Posterior vena cava (tissue), 2 donors: Measurements from ENCODE around the gene SPNS2. TPM values are rescaled to one million over a fixed set of nuclear protein-coding genes. Genes with fewer than 3 reads are reported as not detected.

Experiments used
- DNase-seq: peaks from one replicate; pipeline ENCODE4 v3.0.0-alpha.2; 2020; ENCODE audit warnings: low spot score
- intact Hi-C, 2 donors: fragments of 100-400 bp; cut with DNase I; formaldehyde crosslinking; loops; one replicate each; pipeline versions ENCODE4 v1.14.1 to v1.14.2; 2022 to 2023
- total RNA-seq, 2 donors: library from RNA; stranded (reverse); fragmentation: NEBNext Ultra II Directional; extraction: Animal tissue kit (Norgen Biotek cat#: 25700); gene quantifications; one replicate each; pipeline ENCODE4 v1.2.1, GENCODE V29; 2021
- donor health status: DM: yes; HTN: yes; CAD: no.
- donor health status: DM: yes; HTN: yes; CAD: no.

Gene SPNS2
- total RNA-seq, 2 donors from 2014 or later, result 16.2 to 20.9 TPM

GRCh38 chr17:4513113-4514032, 14.7 kb downstream of the SPNS2 start:
- DNase-seq, result no peak
- intact Hi-C loops, result no loop called here

- intact Hi-C loops, result no loop called here
- no peak for DNase-seq
Measured at GRCh38 chr17:4514206-4514605, 15.5 kb downstream of the SPNS2 start.

- DNase-seq, result no peak
- intact Hi-C loops, result no loop called here
Measured at GRCh38 chr17:4514779-4515178, 16.1 kb downstream of the SPNS2 start.

GRCh38 chr17:4515501-4515900, 16.8 kb downstream of the SPNS2 start:
- intact Hi-C loops, result no loop called here
- DNase-seq, result no peak

GRCh38 chr17:4516735-4517134, 18.1 kb downstream of the SPNS2 start:
- no peak for DNase-seq
- intact Hi-C loops, result no loop called here

GRCh38 chr17:4518901-4519300, 20.2 kb downstream of the SPNS2 start:
- intact Hi-C loops, result no loop called here
- no peak for DNase-seq

GRCh38 chr17:4519361-4519788, 20.7 kb downstream of the SPNS2 start:
- intact Hi-C loops, result no loop called here
- DNase-seq, result no peak

- intact Hi-C loops, result no loop called here
- DNase-seq, result no peak
Measured at GRCh38 chr17:4520060-4520893, 21.6 kb downstream of the SPNS2 start.

GRCh38 chr17:4520894-4521600, 22.4 kb downstream of the SPNS2 start:
- DNase-seq, result no peak
- intact Hi-C loops, result no loop called here

GRCh38 chr17:4522661-4523060, 24.0 kb downstream of the SPNS2 start:
- intact Hi-C loops, result no loop called here
- no peak for DNase-seq

- no peak for DNase-seq
- intact Hi-C loops, result no loop called here
Measured at GRCh38 chr17:4523946-4524345, 25.3 kb downstream of the SPNS2 start.

GRCh38 chr17:4525691-4526397, 27.2 kb downstream of the SPNS2 start:
- no peak for DNase-seq
- intact Hi-C loops, result loop anchor here in 1 of 2 donors (1.0 kb wide), 1 partner anchor 14 kb away; no protein-coding TSS in a partner anchor

- intact Hi-C loops, result no loop called here
- no peak for DNase-seq
Measured at GRCh38 chr17:4527134-4527533, 28.5 kb downstream of the SPNS2 start.

- intact Hi-C loops, result no loop called here
Measured at GRCh38 chr17:4527566-4528125, 29.0 kb downstream of the SPNS2 start.

GRCh38 chr17:4529533-4530152, 31.0 kb downstream of the SPNS2 start:
- intact Hi-C loops, result loop anchor here in 1 of 2 donors (10.0 kb wide), 1 partner anchor 105 kb away; no protein-coding TSS in a partner anchor
- no peak for DNase-seq

More at GRCh38 chr17:4527566-4528125, 29.0 kb downstream of the SPNS2 start:
- DNase-seq, result no peak

GRCh38 chr17:4530799-4531730, 32.4 kb downstream of the SPNS2 start:
- DNase-seq, result no peak
- intact Hi-C loops, result loop anchor here in 1 of 2 donors (10.0 kb wide), 1 partner anchor 106 kb away; no protein-coding TSS in a partner anchor
